Mammary epithelial cell (primary cell): Measurements from ENCODE around the gene DGKZ.

Experiments
- EZH2 ChIP-seq: IDR thresholded peaks from 2 replicates; pipeline ENCODE4 v1.6.1; 2012; ENCODE audit warnings: low read length, inconsistent platforms, borderline replicate concordance
- TF ChIP-seq, protein P1 (sequence below), 2 donors: IDR thresholded peaks in 1 of 2; conservative IDR thresholded peaks in 1 of 2; 2 replicates each; pipeline ENCODE4 v1.5.1; 2011 to 2012; ENCODE audit warnings: inconsistent platforms in 2 of 2, low read length in 2 of 2, mild to moderate bottlenecking in 2 of 2, control low read depth in 1 of 2, low read depth in 1 of 2; ENCODE audit not compliant: insufficient read depth in 1 of 2; ENCODE audit errors: extremely low read depth in 1 of 2

DNA sequence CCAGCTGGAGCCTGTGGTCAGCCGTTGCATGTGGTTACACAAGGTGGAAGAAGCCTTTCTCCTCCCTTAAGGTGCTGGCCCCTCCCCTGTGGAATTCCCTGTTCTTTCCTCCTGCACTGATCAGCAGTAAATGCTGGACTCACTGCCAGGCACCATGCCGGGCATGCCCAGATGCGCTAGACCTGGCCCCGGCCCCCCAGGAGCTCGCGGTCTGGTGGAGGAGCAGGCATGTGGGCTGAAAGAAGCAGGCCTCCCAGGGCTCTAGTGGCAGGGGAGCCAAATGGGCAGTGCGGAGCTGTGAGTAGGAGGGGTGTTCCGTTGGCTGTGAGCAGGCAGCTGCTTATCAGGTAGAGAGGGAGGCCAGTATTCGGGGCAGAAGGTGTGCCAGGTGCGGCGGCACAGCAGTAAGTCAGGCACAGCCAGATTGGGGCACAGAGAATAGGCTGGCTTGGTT, 10.2 kb downstream of the DGKZ start:
- TF ChIP-seq, protein P1, sequence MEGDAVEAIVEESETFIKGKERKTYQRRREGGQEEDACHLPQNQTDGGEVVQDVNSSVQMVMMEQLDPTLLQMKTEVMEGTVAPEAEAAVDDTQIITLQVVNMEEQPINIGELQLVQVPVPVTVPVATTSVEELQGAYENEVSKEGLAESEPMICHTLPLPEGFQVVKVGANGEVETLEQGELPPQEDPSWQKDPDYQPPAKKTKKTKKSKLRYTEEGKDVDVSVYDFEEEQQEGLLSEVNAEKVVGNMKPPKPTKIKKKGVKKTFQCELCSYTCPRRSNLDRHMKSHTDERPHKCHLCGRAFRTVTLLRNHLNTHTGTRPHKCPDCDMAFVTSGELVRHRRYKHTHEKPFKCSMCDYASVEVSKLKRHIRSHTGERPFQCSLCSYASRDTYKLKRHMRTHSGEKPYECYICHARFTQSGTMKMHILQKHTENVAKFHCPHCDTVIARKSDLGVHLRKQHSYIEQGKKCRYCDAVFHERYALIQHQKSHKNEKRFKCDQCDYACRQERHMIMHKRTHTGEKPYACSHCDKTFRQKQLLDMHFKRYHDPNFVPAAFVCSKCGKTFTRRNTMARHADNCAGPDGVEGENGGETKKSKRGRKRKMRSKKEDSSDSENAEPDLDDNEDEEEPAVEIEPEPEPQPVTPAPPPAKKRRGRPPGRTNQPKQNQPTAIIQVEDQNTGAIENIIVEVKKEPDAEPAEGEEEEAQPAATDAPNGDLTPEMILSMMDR (conservative IDR thresholded peaks at IDR 0.05 in 1 of 2, IDR thresholded peaks at IDR 0.05 in 1 of 2; ENCODE audit: extremely low read depth in 1 of 2, insufficient read depth in 1 of 2, low read depth in 1 of 2, low read length in 2 of 2) = no peak
- no peak for TF ChIP-seq EZH2
